H1 (cell line): Measurements from ENCODE around the gene TTC3. TPM values are rescaled to one million over a fixed set of nuclear protein-coding genes. Genes with fewer than 3 reads are reported as not detected.

ENCODE experiments used
- CTCF ChIA-PET: fragments of 300-600 bp; sonication (Branson Sonifier 250); formaldehyde crosslinking; loops from one replicate; lab custom pipeline; 2021; ENCODE audit not compliant: partially characterized antibody; lab: Charles Lee
- POLR2A ChIA-PET: fragments of 300-600 bp; sonication (Branson Sonifier 250); formaldehyde crosslinking; loops from one replicate; lab custom pipeline; 2021; ENCODE audit warnings: inconsistent platforms; ENCODE audit not compliant: partially characterized antibody; lab: Charles Lee
- DNase-seq, 2 experiments: peaks; one replicate each; pipeline versions ENCODE4 v3.0.0 to v3.0.0-alpha.2; 2010 to 2022; ENCODE audit warnings: low spot score in 2 of 2, low read depth in 1 of 2, mixed read lengths in 1 of 2
- FAIRE-seq: peaks from 2 replicates; lab custom pipeline; 2011; peaks lifted over from hg19 to GRCh38; lab: Jason Lieb, UNC
- H2AFZ ChIP-seq: 2 replicates; pipeline ENCODE4 v1.8.1; 2012; ENCODE audit warnings: low read length, inconsistent platforms
- H2AK5ac ChIP-seq: 2 replicates; pipeline ENCODE4 v1.6.1; 2013; ENCODE audit warnings: low read depth, low read length
- H2BK120ac ChIP-seq: replicated peaks from 2 replicates; pipeline ENCODE3; 2013; ENCODE audit warnings: low read depth, low read length, inconsistent platforms
- H2BK12ac ChIP-seq: 2 replicates; pipeline ENCODE4 v1.6.1; 2013; ENCODE audit warnings: low read depth, low read length
- H2BK15ac ChIP-seq: 2 replicates; pipeline ENCODE4 v1.6.1; 2013; ENCODE audit warnings: low read length
- H2BK20ac ChIP-seq: 2 replicates; pipeline ENCODE4 v1.6.1; 2013; ENCODE audit warnings: low read length
- H2BK5ac ChIP-seq: 2 replicates; pipeline ENCODE4 v1.6.1; 2013; ENCODE audit warnings: low read depth, low read length
- H3K14ac ChIP-seq: 2 replicates; pipeline ENCODE4 v1.6.1; 2013; ENCODE audit warnings: inconsistent platforms; ENCODE audit not compliant: insufficient read length
- H3K18ac ChIP-seq: 2 replicates; pipeline ENCODE4 v1.6.1; 2013; ENCODE audit warnings: low read length; ENCODE audit errors: extremely low read depth
- H3K23ac ChIP-seq: 2 replicates; pipeline ENCODE4 v1.6.1; 2013; ENCODE audit warnings: inconsistent platforms; ENCODE audit not compliant: insufficient read length
- H3K23me2 ChIP-seq: 2 replicates; pipeline ENCODE4 v1.6.1; 2013; ENCODE audit warnings: low read depth, low read length
- H3K27ac ChIP-seq: 2 replicates; pipeline ENCODE4 v1.6.1; 2011; ENCODE audit warnings: low read depth, low read length, inconsistent platforms
- H3K27me3 ChIP-seq, 4 experiments: replicated peaks in 1 of 4; 1 replicate in 1 of 4; 2 replicates in 3 of 4; pipeline versions ENCODE4 v1.6.1 to v1.8.1; 2011 to 2013; ENCODE audit warnings: low read length in 3 of 4, mild to moderate bottlenecking in 3 of 4, inconsistent platforms in 2 of 4, mixed read lengths in 2 of 4, moderate library complexity in 1 of 4; ENCODE audit not compliant: control insufficient read depth in 3 of 4, insufficient read depth in 3 of 4; ENCODE audit errors: extremely low read depth in 1 of 4
- H3K36me3 ChIP-seq, 4 experiments: 2 replicates each; pipeline versions ENCODE4 v1.6.1 to v1.8.1; 2011 to 2013; ENCODE audit warnings: mild to moderate bottlenecking in 4 of 4, low read length in 3 of 4, moderate library complexity in 2 of 4, control low read depth in 1 of 4, inconsistent platforms in 1 of 4; ENCODE audit not compliant: insufficient read depth in 4 of 4, control insufficient read depth in 2 of 4
- H3K4ac ChIP-seq: replicated peaks from 2 replicates; pipeline ENCODE3; 2013; ENCODE audit warnings: low read length, low read depth, mixed read lengths, inconsistent platforms; ENCODE audit not compliant: insufficient read length
- H3K4me1 ChIP-seq, 4 experiments: replicated peaks in 1 of 4; 1 replicate in 1 of 4; 2 replicates in 3 of 4; pipeline versions ENCODE4 v1.6.1 to v1.8.1; 2011 to 2013; ENCODE audit warnings: low read length in 3 of 4, inconsistent platforms in 2 of 4, mixed read lengths in 1 of 4; ENCODE audit not compliant: insufficient read depth in 4 of 4, control insufficient read depth in 3 of 4
- H3K4me2 ChIP-seq, 2 experiments: 2 replicates each; pipeline versions ENCODE4 v1.6.1 to v1.8.1; 2011 to 2013; ENCODE audit warnings: low read depth in 2 of 2, low read length in 2 of 2, control low read depth in 1 of 2, inconsistent platforms in 1 of 2, mild to moderate bottlenecking in 1 of 2; ENCODE audit not compliant: insufficient read depth in 1 of 2
- H3K4me3 ChIP-seq, 4 experiments: fragments of 200-600, 300-600 bp in 1 of 4; sonication (generic), shearing (Covaris generic), sonication (Bioruptor Twin) in 1 of 4; 2 replicates each; pipeline versions ENCODE4 v1.5.1 to v1.8.1; 2011 to 2016; ENCODE audit warnings: low read length in 4 of 4, low read depth in 3 of 4, control low read depth in 2 of 4, inconsistent platforms in 2 of 4, mild to moderate bottlenecking in 2 of 4, mixed read lengths in 1 of 4, moderate library complexity in 1 of 4; ENCODE audit not compliant: insufficient read depth in 2 of 4; ENCODE audit errors: extremely low read depth in 1 of 4
- H3K56ac ChIP-seq: replicated peaks from 2 replicates; pipeline ENCODE3; 2013; ENCODE audit warnings: low read depth, mild to moderate bottlenecking, mixed read lengths, low read length, inconsistent platforms; ENCODE audit not compliant: insufficient read length
- H3K79me1 ChIP-seq: 2 replicates; pipeline ENCODE4 v1.6.1; 2013; ENCODE audit warnings: low read depth, low read length, control low read depth
- H3K79me2 ChIP-seq, 2 experiments: 2 replicates each; pipeline versions ENCODE4 v1.6.1 to v1.8.1; 2012 to 2013; ENCODE audit warnings: low read length in 2 of 2, mild to moderate bottlenecking in 2 of 2, inconsistent platforms in 1 of 2; ENCODE audit not compliant: insufficient read depth in 2 of 2, control insufficient read depth in 1 of 2
- H3K9ac ChIP-seq, 4 experiments: replicated peaks in 1 of 4; 1 replicate in 1 of 4; 2 replicates in 3 of 4; pipeline versions ENCODE4 v1.6.1 to v1.8.1; 2011 to 2013; ENCODE audit warnings: low read depth in 3 of 4, low read length in 3 of 4, control low read depth in 2 of 4, mild to moderate bottlenecking in 2 of 4, moderate library complexity in 2 of 4, inconsistent platforms in 1 of 4; ENCODE audit errors: extremely low read depth in 1 of 4
- H3K9me3 ChIP-seq, 2 experiments: 2 replicates each; pipeline versions ENCODE4 v1.6.1 to v1.8.1; 2012 to 2013; ENCODE audit warnings: mild to moderate bottlenecking in 2 of 2, moderate library complexity in 2 of 2, control low read depth in 1 of 2, inconsistent platforms in 1 of 2, low read depth in 1 of 2, low read length in 1 of 2, mixed read lengths in 1 of 2; ENCODE audit not compliant: insufficient read depth in 2 of 2
- H4K20me1 ChIP-seq, 2 experiments: replicated peaks in 1 of 2; 2 replicates each; pipeline versions ENCODE3 to v1.8.1; 2011 to 2013; ENCODE audit warnings: inconsistent platforms in 2 of 2, low read length in 2 of 2, mild to moderate bottlenecking in 1 of 2; ENCODE audit not compliant: insufficient read depth in 2 of 2, control insufficient read depth in 1 of 2
- H4K5ac ChIP-seq: 2 replicates; pipeline ENCODE4 v1.6.1; 2013; ENCODE audit warnings: low read length, low read depth, mixed read lengths, inconsistent platforms; ENCODE audit not compliant: insufficient read length
- H4K8ac ChIP-seq: 2 replicates; pipeline ENCODE4 v1.8.0; 2013; ENCODE audit warnings: mild to moderate bottlenecking, moderate library complexity, low read length, inconsistent platforms; ENCODE audit not compliant: insufficient read depth; ENCODE audit errors: extremely low read depth
- H4K91ac ChIP-seq: replicated peaks from 2 replicates; pipeline ENCODE3; 2013; ENCODE audit warnings: low read length, mixed read lengths, inconsistent platforms; ENCODE audit not compliant: insufficient read length
- ATF3 ChIP-seq: IDR thresholded peaks from 2 replicates; pipeline ENCODE4 v1.6.1; 2011; ENCODE audit warnings: low read depth, mild to moderate bottlenecking, low read length; ENCODE audit not compliant: insufficient read depth
- WGBS, 2 experiments: shearing (Covaris generic) in 1 of 2; methylation state at CpG; one replicate each; pipeline versions ENCODE4 v1.1.6 to v1.1.7; 2013 to 2015; ENCODE audit warnings: low lambda C conversion rate in 2 of 2, mixed read lengths in 2 of 2, inconsistent platforms in 1 of 2, low coverage in 1 of 2, missing lambda C conversion rate in 1 of 2; ENCODE audit not compliant: insufficient replicate concordance in 2 of 2, insufficient coverage in 1 of 2, insufficient read length in 1 of 2; ENCODE audit errors: extremely low coverage in 1 of 2, missing lambda C conversion rate in 1 of 2; 5-methylcytosine and 5-hydroxymethylcytosine counted together
- polyA plus RNA-seq, 7 experiments: library from polyadenylated mRNA; depleted of rRNA in 3 of 7; stranded (reverse) in 5 of 7; unstranded in 2 of 7; fragments of >200 nt in 5 of 7; fragments of 200-250 nt in 2 of 7; gene quantifications; 1 replicate in 5 of 7; 2 replicates in 1 of 7; 4 replicates in 1 of 7; pipeline versions ENCODE4 v1.2.1 to v1.2.3, GENCODE V29; 2011 to 2013; ENCODE audit warnings: missing spikeins in 2 of 7, mixed read lengths in 2 of 7
- total RNA-seq: library from RNA; stranded (reverse); fragmentation: NEBNext Ultra II Directional; extraction: Animal tissue kit (Norgen Biotek cat#: 25700); gene quantifications from 2 replicates; pipeline ENCODE4 v1.2.1, GENCODE V29; 2021

TTC3 gene
- total and polyA plus RNA-seq, 2 of the 8 experiments (the other 6 are each of a cell fraction or from before 2014, with no cell fraction given) = 11.0 to 36.2 TPM

- no peak overlapping the region for H3K23ac ChIP-seq
- no peak overlapping the region for H3K56ac ChIP-seq
- H3K4me3 ChIP-seq = no peak overlapping the region
- H3K36me3 ChIP-seq = no peaks in the 10 kb centered on the region
- no peaks in the 10 kb centered on the region for H3K23me2 ChIP-seq
- WGBS, 2 experiments = 84% methylated on average over 6 of the region's 6 CpGs; no CpG with 5 or more reads in 1 of the 2 experiments
- no peak overlapping the region for H2AK5ac ChIP-seq
- no peak overlapping the region for H2AFZ ChIP-seq
- no peak overlapping the region for H2BK15ac ChIP-seq
- H3K79me1 ChIP-seq = no peaks in the 10 kb centered on the region
- no peak overlapping the region for H2BK120ac ChIP-seq
- H3K14ac ChIP-seq = no peak overlapping the region
- DNase-seq (no peak), FAIRE-seq (no peak)
- no peaks in the 10 kb centered on the region for H3K4me1 ChIP-seq
- no peak overlapping the region for H2BK12ac ChIP-seq
- no peak overlapping the region for H3K4ac ChIP-seq
- no peak overlapping the region for H3K18ac ChIP-seq
- no peak overlapping the region for H3K9ac ChIP-seq
- H2BK5ac ChIP-seq = no peak overlapping the region
- H3K27me3 ChIP-seq = no peaks in the 10 kb centered on the region
- ChIA-PET CTCF (interaction anchor here (1.3 kb wide), 1 partner anchor 9 kb away, joined by 5 read pairs; no protein-coding TSS in a partner anchor), POLR2A (interaction anchor here (1.3 kb wide), 1 partner anchor 264 kb away, joined by 3 read pairs; no protein-coding TSS in a partner anchor)
- H3K9me3 ChIP-seq = 0 out of 4 replicates have a peak, but pooled peaks cover 0 to 8% of the 10 kb centered on the region in 2 experiments
- H4K5ac ChIP-seq = no peak overlapping the region
- no peaks in the 10 kb centered on the region for H3K79me2 ChIP-seq
- no peak overlapping the region for H4K8ac ChIP-seq
- H2BK20ac ChIP-seq = no peak overlapping the region
- H4K91ac ChIP-seq = no peak overlapping the region
- H4K20me1 ChIP-seq = no peaks in the 10 kb centered on the region
- no peak overlapping the region for H3K27ac ChIP-seq
- H3K4me2 ChIP-seq = no peak overlapping the region
- TF ChIP-seq ATF3 = no peak
Observed at GRCh38 chr21:37207441-37208009, 134.5 kb downstream of the TTC3 start.
